Measurements from ENCODE around the gene MPND. TPM values are rescaled to one million over a fixed set of nuclear protein-coding genes. Genes with fewer than 3 reads are reported as not detected.

MPND gene
- total RNA-seq, 4 donors from 2014 or later: 8.3 to 26.1 (median 20.8) TPM

GRCh38 chr19:4365341-4365740 is 22.0 kb downstream of the MPND start:
- no peaks in the 10 kb centered on the region for H3K9me3 ChIP-seq
- H3K4me3 ChIP-seq: no peak overlapping the region
- peaks cover 0 to 70% (median 0%) of the 10 kb centered on the region in 3 donors for H3K36me3 ChIP-seq
- no peaks in the 10 kb centered on the region for H3K27me3 ChIP-seq
- peak in 1 of 3 donors; percentile 54 for DNase-seq
- H3K4me1 ChIP-seq: peaks cover 0 to 27% (median 22%) of the 10 kb centered on the region in 4 donors
- H3K27ac ChIP-seq: no peak overlapping the region
- TF ChIP-seq POLR2A (IDR thresholded peaks at IDR 0.05) (no peak), CTCF (IDR thresholded peaks at IDR 0.05) (no peak)

- no peaks in the 10 kb centered on the region for H3K27me3 ChIP-seq
- DNase-seq: no peak
- peaks cover 0 to 31% (median 29%) of the 10 kb centered on the region in 4 donors for H3K4me1 ChIP-seq
- no peak overlapping the region for H3K4me3 ChIP-seq
- no peaks in the 10 kb centered on the region for H3K9me3 ChIP-seq
- H3K27ac ChIP-seq: no peak overlapping the region
- no peak for TF ChIP-seq POLR2A (IDR thresholded peaks at IDR 0.05)
- no peak for TF ChIP-seq CTCF (IDR thresholded peaks at IDR 0.05)
- H3K36me3 ChIP-seq: peaks cover 0 to 63% (median 0%) of the 10 kb centered on the region in 3 donors
These were observed 22.7 kb downstream of the MPND start for GRCh38 chr19:4365791-4366665.

GRCh38 chr19:4366666-4367335 is 23.4 kb downstream of the MPND start:
- Histone ChIP-seq H3K36me3 (peaks cover 0 to 59% (median 0%) of the 10 kb centered on the region in 3 donors), H3K9me3 (no peaks in the 10 kb centered on the region), H3K27me3 (no peaks in the 10 kb centered on the region), H3K4me1 (peaks cover 0 to 38% (median 32%) of the 10 kb centered on the region in 4 donors), H3K4me3 (no peak overlapping the region), H3K27ac (no peak overlapping the region)
- no peak for DNase-seq
- no peak for TF ChIP-seq CTCF (IDR thresholded peaks at IDR 0.05)
- no peak for TF ChIP-seq POLR2A (IDR thresholded peaks at IDR 0.05)

GRCh38 chr19:4367336-4367723 is 24.0 kb downstream of the MPND start:
- no peaks in the 10 kb centered on the region for H3K9me3 ChIP-seq
- H3K4me3 ChIP-seq: no peak overlapping the region
- H3K4me1 ChIP-seq: peaks cover 0 to 40% (median 32%) of the 10 kb centered on the region in 4 donors
- peaks cover 0 to 54% (median 0%) of the 10 kb centered on the region in 3 donors for H3K36me3 ChIP-seq
- no peak for DNase-seq
- no peaks in the 10 kb centered on the region for H3K27me3 ChIP-seq
- H3K27ac ChIP-seq: peak overlapping the region in 1 of 4 donors; percentile 94
- no peak for TF ChIP-seq POLR2A (IDR thresholded peaks at IDR 0.05)
- no peak for TF ChIP-seq CTCF (IDR thresholded peaks at IDR 0.05)

GRCh38 chr19:4367781-4368127 is 24.4 kb downstream of the MPND start:
- no peak for TF ChIP-seq CTCF (IDR thresholded peaks at IDR 0.05)
- DNase-seq: no peak
- peak overlapping the region in 2 of 4 donors; percentile 81 to 94 for H3K27ac ChIP-seq
- no peak overlapping the region for H3K4me3 ChIP-seq
- peaks cover 0 to 40% (median 34%) of the 10 kb centered on the region in 4 donors for H3K4me1 ChIP-seq
- no peaks in the 10 kb centered on the region for H3K9me3 ChIP-seq
- no peaks in the 10 kb centered on the region for H3K27me3 ChIP-seq
- peaks cover 0 to 49% (median 0%) of the 10 kb centered on the region in 3 donors for H3K36me3 ChIP-seq

Measured in Peyer's patch (tissue), 4 donors.